HG02588 (cell line): ENCODE measurements around the gene NKX1-1.

Experiments
- ATAC-seq: cut with Tn5 transposase; IDR thresholded peaks from one replicate; pipeline ENCODE4 v1.9.1; 2021; ENCODE audit warnings: mild to moderate bottlenecking, moderate library complexity; ENCODE audit not compliant: unreplicated experiment

NKX1-1 gene

DNA sequence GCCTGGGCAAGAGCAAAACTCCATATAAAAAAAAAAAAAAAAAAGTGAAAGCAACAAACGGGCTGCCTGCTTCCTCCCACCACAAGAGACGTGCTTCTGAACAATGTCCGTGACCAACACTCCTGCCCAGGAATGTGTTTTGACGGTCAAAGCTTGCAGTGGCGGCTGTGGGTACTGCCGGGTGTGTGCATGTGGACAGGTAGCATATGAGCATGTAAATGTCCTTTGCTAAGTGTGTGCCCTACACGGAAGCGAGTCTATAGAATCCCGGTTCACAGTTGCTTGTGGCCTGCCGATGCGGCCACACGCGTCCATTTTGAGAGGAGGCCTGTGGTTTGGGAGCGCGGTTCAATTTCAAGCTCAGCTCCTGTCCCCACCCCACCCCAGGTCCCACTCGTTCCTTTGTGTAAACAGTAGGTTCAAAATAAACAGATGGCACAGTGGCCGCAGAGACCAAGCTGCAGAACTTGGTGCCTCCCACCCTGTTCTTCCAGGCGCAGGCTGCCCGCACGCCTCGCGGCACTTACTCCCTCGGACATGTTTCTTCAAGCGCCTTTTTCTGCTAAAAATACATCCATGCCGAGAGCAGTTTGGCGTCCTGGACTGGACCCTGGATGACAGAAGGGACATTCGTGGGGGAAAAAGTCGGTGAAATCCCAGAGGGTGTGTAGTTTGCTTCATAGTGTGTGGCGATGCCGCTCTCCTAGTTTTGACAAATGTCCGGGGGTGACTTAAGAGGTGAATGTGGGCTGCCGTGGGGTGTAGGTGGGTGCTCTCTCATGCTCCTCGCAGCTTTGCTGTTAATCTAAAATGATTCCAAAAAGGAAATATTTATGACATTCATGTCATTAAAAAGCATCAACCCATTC is 11.5 kb upstream of the NKX1-1 start:
- no peak for ATAC-seq

- ATAC-seq, result no peak
These were observed 10.7 kb upstream of the NKX1-1 start for GRCh38 chr4:1416948-1417260.

- no peak for ATAC-seq
These were observed 10.1 kb upstream of the NKX1-1 start for GRCh38 chr4:1416051-1416947.

DNA sequence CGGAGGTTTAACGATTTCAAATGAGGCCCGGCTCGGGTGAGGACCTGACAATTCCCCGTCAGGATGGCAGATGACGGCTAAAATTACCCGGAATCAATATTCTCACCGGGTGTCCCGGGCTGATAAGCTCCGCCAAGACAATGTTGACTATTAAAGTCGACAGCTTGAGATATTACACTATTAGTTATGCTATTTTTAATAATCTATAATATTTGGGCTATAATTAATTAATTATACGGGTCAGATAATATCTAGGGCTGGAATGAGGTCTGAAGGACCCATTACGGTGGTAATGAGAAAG is 9.4 kb upstream of the NKX1-1 start:
- ATAC-seq, result no peak

DNA sequence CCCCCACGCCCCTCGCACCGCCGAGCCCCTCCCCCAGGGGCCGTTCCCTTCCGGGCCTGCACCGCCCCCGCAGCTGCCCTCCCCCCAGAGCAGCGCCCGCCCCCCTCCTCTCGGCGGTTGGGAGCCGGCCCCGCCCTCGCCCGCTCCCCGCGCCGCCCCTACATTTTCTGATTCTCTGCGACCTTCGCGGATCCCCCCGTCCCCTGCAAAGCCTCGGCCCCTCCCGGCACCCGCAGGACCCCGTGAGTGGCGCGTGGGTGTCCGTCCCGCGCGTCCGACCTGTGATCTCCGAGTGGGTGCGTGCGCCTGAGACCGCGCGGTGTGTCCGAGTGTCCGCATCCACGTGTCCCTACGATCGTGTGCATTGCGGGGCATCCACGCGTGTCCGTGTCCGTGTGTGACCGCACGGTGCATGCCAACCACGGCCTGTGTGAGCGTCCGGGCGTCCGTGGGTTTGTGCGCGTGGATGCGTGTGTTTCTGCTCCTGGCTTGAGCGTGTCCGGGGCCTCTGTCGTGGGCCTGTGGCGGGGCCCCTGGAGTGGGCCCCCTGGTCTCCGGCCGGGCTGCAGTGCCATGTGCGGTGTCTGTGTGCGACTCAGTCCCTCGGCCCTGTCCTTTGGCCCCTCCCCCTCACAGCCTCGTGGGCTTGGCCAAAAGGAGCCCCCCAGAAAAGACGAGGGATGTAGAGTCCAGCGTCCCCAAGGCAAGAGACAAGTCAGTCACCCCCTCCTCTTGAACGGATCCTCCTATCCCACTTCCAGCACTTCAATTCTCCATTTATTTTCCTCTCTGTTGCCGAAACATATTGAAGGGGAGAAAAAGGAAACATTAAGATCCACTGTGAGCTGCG is 8.8 kb upstream of the NKX1-1 start:
- ATAC-seq, result no peak

DNA sequence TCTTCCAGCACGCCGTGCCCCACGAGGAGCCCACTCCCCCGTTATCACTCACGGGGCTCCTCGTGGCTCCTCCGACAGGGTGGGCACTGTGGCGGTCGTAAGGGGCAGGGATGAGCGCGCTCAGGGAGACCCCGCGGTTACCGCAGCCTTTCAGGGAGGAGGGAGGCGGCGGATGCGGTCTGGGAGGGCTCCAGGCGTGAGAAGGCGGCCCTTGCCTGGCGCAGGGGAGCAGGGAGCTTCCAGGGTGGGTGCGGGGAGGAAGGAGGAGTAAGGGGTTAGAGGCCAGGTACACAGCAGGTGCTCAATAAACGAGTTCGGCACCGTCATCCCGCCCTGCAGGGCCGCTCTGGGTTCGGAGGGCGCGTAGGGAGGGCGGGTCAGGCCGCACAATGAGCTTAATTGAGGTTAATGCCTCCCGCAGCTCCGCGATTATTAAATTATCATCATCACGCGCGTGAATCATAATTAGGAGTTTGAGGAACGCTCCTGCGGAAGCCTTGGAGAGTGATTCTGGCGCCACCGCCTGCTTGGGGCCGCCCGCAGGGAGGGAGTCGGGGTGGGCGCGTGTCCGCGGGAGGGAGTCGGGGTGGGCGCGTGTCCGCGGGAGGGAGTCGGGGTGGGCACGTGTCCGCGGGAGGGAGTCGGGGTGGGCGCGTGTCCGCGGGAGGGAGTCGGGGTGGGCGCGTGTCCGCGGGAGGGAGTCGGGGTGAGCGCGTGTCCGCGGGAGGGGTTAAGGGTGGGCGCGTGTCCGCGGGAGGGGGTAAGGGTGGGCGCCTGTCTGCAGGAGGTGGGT is 7.6 kb upstream of the NKX1-1 start:
- no peak for ATAC-seq

DNA sequence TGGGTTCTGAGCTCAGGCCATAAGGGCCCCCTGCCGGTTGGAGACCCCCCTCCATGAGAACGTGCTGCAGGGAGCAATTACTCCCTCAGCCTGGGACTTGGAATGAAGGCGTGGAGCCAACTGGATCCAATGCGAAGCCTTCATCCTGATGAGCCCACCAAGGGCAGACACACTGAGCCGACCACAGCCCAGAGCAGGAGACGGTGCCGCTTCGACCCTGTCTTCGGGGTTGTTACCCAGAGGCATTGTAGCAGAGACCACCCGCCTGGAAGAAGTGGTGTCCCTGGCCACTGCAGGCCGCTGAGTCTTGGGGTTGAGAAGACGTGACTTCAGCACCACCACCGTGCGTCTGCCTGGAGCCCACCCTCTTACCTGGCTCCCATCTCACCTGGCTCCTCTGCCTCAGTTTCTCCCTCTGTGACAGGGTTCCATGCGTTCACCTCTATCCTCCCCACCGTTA is 7.0 kb upstream of the NKX1-1 start:
- ATAC-seq, result no peak

DNA sequence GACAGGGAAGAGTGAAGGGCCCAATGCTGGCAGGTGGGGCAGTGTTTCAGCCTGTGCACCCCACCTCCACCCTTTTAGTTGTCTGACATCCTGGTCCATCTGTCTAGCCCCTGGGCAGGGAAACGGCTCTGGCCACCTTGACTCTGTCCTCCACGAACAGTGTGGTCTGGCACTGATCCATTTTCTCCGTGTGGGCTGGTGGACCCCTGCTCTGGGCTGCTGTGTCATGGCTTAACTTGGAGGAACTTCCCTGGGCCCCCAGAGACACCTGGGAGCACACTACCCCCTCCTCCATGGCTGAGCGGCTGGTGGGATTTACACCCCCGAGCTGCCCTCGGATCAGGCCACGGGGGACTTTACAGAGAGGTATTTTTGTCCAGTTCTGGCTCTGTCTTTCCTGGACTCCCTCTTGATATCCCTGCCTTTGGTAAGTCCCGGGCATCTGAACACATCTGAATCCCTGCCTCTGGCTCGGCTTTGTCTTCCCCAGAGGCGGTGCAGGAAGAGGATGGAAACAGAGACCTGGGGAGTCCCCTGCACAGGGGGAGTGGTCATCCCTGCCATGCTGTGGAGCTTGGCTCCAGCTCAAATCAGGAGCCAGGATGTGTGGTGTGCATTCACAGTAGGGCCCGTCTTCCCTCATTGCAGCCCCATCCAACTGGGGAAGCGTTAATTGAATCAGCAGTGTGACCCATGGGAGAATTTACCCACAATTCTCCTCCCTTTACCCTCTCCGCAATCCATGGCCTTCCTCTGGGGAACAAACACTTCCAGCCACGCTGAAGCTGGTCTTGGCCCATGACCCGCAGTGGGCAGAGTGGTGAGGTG is 6.3 kb upstream of the NKX1-1 start:
- no peak for ATAC-seq

DNA sequence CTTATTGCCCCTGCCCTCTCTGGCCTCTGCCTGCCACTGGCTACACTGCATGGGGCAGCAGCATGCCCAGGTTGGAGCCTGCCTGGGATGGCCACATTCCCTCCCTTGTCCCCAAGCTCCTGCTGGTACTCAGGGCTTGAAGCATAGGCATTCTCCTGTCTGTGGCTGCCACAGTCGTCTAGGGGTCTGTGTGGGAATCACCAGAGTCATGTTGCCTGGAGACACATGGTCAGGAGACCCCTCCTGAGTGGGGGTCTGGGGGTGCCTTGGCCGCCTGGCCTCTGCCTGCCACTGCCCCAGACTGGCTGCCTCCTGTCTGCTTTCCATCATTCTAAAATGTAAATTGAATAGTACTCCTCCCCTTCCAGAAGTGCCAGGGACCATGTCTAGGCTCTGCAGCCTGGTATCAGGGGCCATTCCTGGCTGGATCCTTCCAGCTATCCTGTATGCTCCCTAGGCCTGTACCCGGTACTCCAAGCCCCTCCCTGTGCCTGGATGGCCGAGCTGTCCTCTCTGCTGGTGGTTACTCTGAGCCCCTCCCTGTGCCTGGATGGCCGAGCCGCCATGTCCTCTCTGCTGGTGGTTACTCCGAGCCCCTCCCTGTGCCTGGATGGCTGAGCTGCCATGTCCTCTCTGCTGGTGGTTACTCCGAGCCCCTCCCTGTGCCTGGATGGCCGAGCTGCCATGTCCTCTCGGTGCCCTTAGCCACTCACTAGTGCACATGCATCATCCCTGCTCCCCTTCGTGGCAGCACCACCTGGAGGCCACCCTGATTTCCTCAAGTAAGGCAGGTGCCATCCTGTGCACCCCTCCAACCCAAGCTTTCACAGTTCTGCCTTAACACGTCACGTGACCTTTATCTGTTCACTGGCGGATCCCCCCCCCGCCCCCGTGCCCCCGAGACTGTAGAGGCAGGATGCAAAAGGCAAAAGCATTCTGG is 5.5 kb upstream of the NKX1-1 start:
- ATAC-seq, result no peak

DNA sequence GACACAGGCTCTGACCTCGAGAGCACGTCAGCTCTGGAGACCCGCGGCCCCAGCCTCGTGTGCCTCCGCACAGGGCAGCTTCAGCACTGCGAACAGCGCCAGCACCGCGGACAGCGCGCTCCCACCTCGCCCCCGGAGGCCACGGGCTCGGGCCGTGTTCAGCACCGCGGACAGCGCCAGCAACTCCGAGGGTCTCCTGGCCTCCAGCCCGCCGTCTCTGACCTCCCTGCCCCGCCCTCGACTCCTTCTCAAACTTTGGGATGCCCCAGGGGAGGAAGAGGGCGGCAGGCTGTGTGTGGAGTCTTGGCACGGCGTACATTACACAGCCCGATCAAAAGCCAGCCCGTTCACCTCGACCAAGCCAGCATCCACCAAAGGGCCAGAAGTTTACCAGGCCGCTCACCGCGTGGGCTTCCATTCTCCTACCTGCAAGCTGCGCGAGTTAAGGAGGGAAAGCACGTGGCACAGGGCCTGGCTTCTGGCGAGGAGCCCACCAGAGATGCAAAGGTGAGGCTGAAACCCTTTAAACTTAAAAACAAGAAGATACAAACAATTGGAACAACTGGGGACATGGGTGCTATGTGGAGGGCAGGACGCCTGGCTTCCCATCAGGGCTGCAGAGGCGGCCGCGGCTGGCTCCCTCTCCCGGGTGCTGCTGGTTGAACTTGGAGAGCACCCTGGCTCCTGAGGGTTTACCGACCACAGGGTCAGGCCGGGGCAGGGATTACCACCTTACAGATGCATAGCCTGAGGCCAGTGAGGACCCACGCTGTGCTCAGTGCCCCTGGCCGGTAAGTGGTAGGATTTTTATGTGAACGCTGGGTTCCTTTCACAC is 4.5 kb upstream of the NKX1-1 start:
- ATAC-seq, result no peak

DNA sequence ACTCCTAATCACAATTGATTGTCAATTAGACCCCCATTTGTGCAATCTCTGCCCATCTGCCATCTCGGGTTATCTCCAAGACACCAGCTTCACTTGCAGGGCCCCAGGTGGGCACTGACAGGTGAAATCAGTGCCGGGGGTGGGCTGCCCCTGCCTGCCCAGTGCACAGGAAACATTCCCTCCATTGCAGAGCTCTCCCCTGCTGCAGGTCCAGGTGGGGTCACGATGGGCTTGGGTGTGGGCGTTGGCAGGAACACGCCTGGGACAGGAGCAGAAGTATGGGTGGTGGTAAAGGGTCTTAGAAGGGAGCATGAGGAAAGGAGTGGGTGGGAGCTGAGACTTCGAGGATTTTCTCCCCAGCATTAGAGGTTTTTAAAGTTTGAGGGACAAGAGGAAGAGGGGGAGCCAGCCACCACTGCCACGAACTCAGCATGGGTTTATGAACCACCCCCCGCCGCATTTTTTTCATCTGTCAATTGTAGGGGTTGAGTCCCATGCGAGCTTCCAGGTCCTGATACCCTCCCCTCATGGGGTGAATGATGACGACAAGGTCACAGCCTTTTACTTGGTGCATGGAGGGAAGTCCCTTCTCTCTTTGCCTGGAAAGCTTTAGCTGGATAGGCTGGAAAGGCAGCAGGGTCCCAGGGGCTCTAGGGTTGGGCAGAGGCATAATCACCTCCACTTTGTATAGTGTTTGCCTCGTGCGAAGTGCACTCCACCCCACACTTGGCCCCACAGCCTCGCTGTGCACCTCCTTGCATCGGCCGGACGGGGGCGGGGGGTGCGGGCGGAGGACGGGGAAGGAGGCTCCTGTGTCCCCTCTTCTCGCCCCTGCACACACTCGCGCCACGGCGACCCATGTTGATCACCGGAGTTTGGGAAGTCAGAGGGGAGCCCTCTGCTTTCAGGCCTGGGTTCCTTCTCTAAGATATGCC is 3.5 kb upstream of the NKX1-1 start:
- ATAC-seq, result no peak

DNA sequence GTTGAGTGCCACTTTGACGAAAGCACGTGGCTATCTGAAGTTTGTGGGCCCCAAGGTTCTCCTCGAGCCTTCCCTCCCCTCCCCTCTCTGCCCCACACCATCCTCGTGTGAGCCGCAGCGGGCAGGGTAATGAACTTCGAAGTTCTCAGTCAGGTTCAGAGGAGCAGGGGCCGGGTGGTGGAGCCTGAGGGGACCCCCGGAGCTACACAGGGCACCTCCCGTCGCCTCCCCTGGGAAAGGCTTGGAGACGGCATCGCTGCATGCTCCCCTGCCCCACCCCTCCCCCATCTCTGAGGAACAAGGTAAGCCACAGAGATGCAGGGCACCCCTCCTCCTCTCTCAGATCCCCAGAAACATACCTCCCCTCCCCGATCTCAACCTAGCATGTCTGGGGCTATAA is 2.8 kb upstream of the NKX1-1 start:
- no peak for ATAC-seq

GRCh38 chr4:1408418-1408817 is 2.2 kb upstream of the NKX1-1 start:
- no peak for ATAC-seq

GRCh38 chr4:1407657-1408333 is 1.6 kb upstream of the NKX1-1 start:
- ATAC-seq, result no peak

GRCh38 chr4:1406981-1407656 is 877 bp upstream of the NKX1-1 start:
- ATAC-seq, result no peak
